Naive B cell (primary cell): Measurements from ENCODE around the gene NMB. TPM values are rescaled to one million over a fixed set of nuclear protein-coding genes. Genes with fewer than 3 reads are reported as not detected.
"Not testable (repeated sequence)": the region's sequence is repeated elsewhere in the genome, so short reads cannot be mapped to it uniquely, and the experiment has no call there.

Experiments
- ATAC-seq, 2 donors: fragments of 150-1000 bp; cut with Tn5 transposase; 2 replicates each; pipeline ENCODE4 v1.10.0; 2021; ENCODE audit warnings: low read depth in 2 of 2, mild to moderate bottlenecking in 2 of 2, moderate library complexity in 2 of 2
- DNase-seq: peaks from one replicate; pipeline ENCODE4 v3.0.0; 2022
- H3K27ac Mint-ChIP-seq, 6 donors: one replicate each; pipeline ENCODE4 v1.8.0; 2020 to 2022; ENCODE audit warnings: mild to moderate bottlenecking in 6 of 6, mixed read lengths in 6 of 6, moderate library complexity in 5 of 6, inconsistent platforms in 2 of 6
- H3K27me3 Mint-ChIP-seq, 3 donors: one replicate each; pipeline ENCODE4 v1.8.0; 2021 to 2022; ENCODE audit warnings: mixed read lengths in 3 of 3, mild to moderate bottlenecking in 1 of 3
- H3K36me3 Mint-ChIP-seq, 2 donors: one replicate each; pipeline ENCODE4 v1.8.0; 2020 to 2022; ENCODE audit warnings: mixed read lengths in 2 of 2, inconsistent platforms in 1 of 2, mild to moderate bottlenecking in 1 of 2
- H3K4me1 Mint-ChIP-seq, 3 donors: one replicate each; pipeline ENCODE4 v1.8.0; 2020 to 2022; ENCODE audit warnings: mixed read lengths in 3 of 3, inconsistent platforms in 1 of 3, mild to moderate bottlenecking in 1 of 3, moderate library complexity in 1 of 3
- H3K4me3 Mint-ChIP-seq, 8 donors: one replicate each; pipeline ENCODE4 v1.8.0; 2020 to 2022; ENCODE audit warnings: mild to moderate bottlenecking in 8 of 8, mixed read lengths in 8 of 8, moderate library complexity in 8 of 8, inconsistent platforms in 2 of 8
- H3K9me3 Mint-ChIP-seq, 7 donors: one replicate each; pipeline ENCODE4 v1.8.0; 2020 to 2022; ENCODE audit warnings: mixed read lengths in 7 of 7, mild to moderate bottlenecking in 5 of 7, inconsistent platforms in 2 of 7, moderate library complexity in 1 of 7
- polyA plus RNA-seq, 6 donors: library from polyadenylated mRNA; unstranded; fragments of 300-500 nt; fragmentation: Illumina TruSeq; gene quantifications; one replicate each; pipeline ENCODE4 v1.2.3, GENCODE V29; 2021; ENCODE audit warnings: low read depth in 6 of 6

NMB gene
- polyA plus RNA-seq, 6 donors from 2014 or later, result 3.1 to 8.2 (median 3.6) TPM

- H3K27ac Mint-ChIP-seq, result peak overlapping the region in 1 of 6 donors; percentile 24
- ATAC-seq (no peak), DNase-seq (no peak)
- H3K4me3 Mint-ChIP-seq, result no peak overlapping the region
- H3K9me3 Mint-ChIP-seq, result no peaks in the 10 kb centered on the region
- H3K36me3 Mint-ChIP-seq, result peaks cover 16 to 37% of the 10 kb centered on the region in 2 donors
- H3K27me3 Mint-ChIP-seq, result no peaks in the 10 kb centered on the region
- H3K4me1 Mint-ChIP-seq, result peaks cover 23 to 30% (median 27%) of the 10 kb centered on the region in 3 donors
Measured at GRCh38 chr15:84649706-84650105, 8.3 kb downstream of the NMB start.

GRCh38 chr15:84648539-84648938 lies 9.5 kb downstream of the NMB start:
- H3K36me3 Mint-ChIP-seq, result peaks cover 16 to 37% of the 10 kb centered on the region in 2 donors
- no peak for DNase-seq
- H3K9me3 Mint-ChIP-seq, result no peaks in the 10 kb centered on the region
- no peak overlapping the region for H3K4me3 Mint-ChIP-seq
- H3K4me1 Mint-ChIP-seq, result peaks cover 19 to 22% (median 22%) of the 10 kb centered on the region in 3 donors
- H3K27me3 Mint-ChIP-seq, result no peaks in the 10 kb centered on the region
- ATAC-seq, result no peak
- H3K27ac Mint-ChIP-seq, result peak overlapping the region in 1 of 6 donors; percentile 33

- Mint-ChIP-seq H3K4me3 (no peak overlapping the region), H3K9me3 (no peaks in the 10 kb centered on the region), H3K4me1 (peaks cover 25 to 26% (median 26%) of the 10 kb centered on the region in 3 donors), H3K27ac (peak overlapping the region in 3 of 6 donors; percentile 3 to 94 (median 32)), H3K36me3 (peaks cover 16 to 37% of the 10 kb centered on the region in 2 donors), H3K27me3 (no peaks in the 10 kb centered on the region)
- ATAC-seq (no peak), DNase-seq (no peak)
Measured at GRCh38 chr15:84647726-84648125, 10.3 kb downstream of the NMB start.

DNA sequence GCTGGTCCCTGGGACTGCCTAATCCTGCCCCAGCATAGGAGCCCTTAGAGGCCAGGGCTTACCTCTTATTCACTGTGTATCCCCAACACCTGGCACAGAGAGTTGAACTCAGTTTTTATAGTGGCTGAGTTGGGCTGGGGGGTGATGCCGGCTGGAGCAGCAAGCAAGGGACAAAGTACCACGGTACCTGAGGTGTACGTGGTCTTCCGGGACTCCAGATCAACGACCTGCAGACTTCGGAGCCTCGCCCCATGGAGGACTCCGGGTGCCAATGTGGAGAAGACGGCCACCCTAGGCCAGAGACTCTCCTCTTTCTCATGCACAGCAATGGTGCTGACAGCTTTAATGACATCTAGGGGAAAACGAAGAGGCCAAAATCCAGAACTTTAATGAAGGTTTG lies 12.0 kb downstream of the NMB start:
- H3K27me3 Mint-ChIP-seq, result no peaks in the 10 kb centered on the region
- ATAC-seq (no peak), DNase-seq (no peak)
- H3K9me3 Mint-ChIP-seq, result no peaks in the 10 kb centered on the region
- H3K27ac Mint-ChIP-seq, result peak overlapping the region in 2 of 6 donors; percentile 28 to 69
- H3K36me3 Mint-ChIP-seq, result peaks cover 17 to 28% of the 10 kb centered on the region in 2 donors
- H3K4me3 Mint-ChIP-seq, result no peak overlapping the region
- peaks cover 14 to 18% (median 16%) of the 10 kb centered on the region in 3 donors for H3K4me1 Mint-ChIP-seq

- Mint-ChIP-seq H3K27ac (peak overlapping the region in 2 of 6 donors; percentile 26 to 69), H3K9me3 (no peaks in the 10 kb centered on the region), H3K4me1 (peaks cover 14 to 18% (median 16%) of the 10 kb centered on the region in 3 donors), H3K4me3 (no peak overlapping the region), H3K36me3 (peaks cover 20 to 28% of the 10 kb centered on the region in 2 donors), H3K27me3 (no peaks in the 10 kb centered on the region)
- DNase-seq (no peak), ATAC-seq (no peak)
Measured at GRCh38 chr15:84645496-84645895, 12.5 kb downstream of the NMB start.

DNA sequence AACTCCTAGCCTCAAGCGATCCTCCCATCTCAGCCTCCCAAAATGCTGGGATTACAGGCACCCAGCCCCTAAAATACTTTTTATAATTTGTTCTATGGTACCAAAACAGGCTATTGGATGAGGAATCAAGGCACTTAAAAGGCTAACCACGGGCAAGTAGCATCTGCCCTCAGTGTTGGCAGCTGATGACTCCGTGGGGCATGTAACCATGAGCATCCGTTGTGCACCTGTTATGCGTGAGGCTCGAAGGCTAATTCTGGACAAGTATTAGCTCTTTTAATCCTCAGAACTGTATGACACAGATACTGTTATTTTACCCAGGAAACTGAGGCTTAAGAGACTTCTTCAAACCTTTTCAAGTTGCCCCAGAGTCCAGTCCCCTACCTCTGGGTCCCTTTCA lies 14.2 kb downstream of the NMB start:
- H3K9me3 Mint-ChIP-seq, result no peaks in the 10 kb centered on the region
- H3K36me3 Mint-ChIP-seq, result peaks cover 15 to 23% of the 10 kb centered on the region in 2 donors
- peak overlapping the region in 3 of 6 donors; percentile 26 to 56 (median 47) for H3K27ac Mint-ChIP-seq
- no peaks in the 10 kb centered on the region for H3K27me3 Mint-ChIP-seq
- ATAC-seq (no peak), DNase-seq (no peak)
- no peak overlapping the region for H3K4me3 Mint-ChIP-seq
- peaks cover 12 to 15% (median 14%) of the 10 kb centered on the region in 3 donors for H3K4me1 Mint-ChIP-seq

DNA sequence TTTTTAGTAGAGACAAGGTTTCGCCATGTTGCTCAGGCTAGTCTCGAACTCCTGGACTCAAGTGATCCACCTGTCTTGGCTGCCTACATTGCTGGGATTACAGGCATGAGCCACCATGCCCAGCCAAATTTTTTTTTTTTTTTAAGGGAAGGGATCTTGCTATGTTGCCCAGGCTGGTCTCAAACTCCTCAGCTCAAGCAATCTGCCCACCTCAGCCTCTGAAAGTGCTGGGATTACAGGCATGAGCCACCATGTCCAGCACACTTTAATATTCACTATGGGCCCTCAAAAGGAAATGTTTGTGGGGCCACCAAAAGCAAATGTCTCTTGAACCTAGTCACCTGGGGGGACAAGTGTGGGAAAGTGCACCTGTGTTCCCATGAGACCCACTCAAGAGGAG lies 15.4 kb downstream of the NMB start:
- Mint-ChIP-seq H3K4me3 (peak overlapping the region in 1 of 8 donors; percentile 4), H3K36me3 (peaks cover 15 to 20% of the 10 kb centered on the region in 2 donors), H3K4me1 (peaks cover 6 to 17% (median 7%) of the 10 kb centered on the region in 3 donors)
- not testable (repeated sequence) for H3K27me3 Mint-ChIP-seq, DNase-seq, H3K27ac Mint-ChIP-seq, ATAC-seq, H3K9me3 Mint-ChIP-seq

- DNase-seq, H3K27me3 Mint-ChIP-seq, H3K9me3 Mint-ChIP-seq, H3K4me3 Mint-ChIP-seq, ATAC-seq: not testable (repeated sequence)
- H3K27ac Mint-ChIP-seq, result peak overlapping the region in 1 of 6 donors; percentile 57
- H3K4me1 Mint-ChIP-seq, result peaks cover 6 to 17% (median 7%) of the 10 kb centered on the region in 3 donors
- H3K36me3 Mint-ChIP-seq, result peaks cover 14 to 22% of the 10 kb centered on the region in 2 donors
Measured at GRCh38 chr15:84641871-84642270, 16.1 kb downstream of the NMB start.

DNA sequence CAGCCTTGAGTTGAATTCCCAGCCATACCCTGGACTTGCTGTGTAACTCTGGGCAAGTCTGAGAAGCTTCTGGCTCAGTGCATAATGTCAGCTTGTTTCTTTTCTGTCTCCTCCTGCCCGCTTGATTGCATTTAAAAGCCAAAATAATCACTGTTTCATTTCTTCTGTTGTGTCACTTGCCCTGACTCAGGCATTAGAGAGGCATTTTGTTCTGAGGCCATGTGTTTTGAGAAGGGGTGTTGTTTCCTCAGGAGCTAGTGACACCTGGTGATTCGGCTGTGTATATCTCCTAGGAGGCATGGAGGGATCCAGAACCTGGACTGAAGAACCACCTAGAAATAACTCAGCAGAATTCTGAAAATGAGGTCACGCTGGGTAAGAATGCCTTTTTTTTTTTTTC lies 19.9 kb downstream of the NMB start:
- H3K27me3 Mint-ChIP-seq, result no peaks in the 10 kb centered on the region
- H3K9me3 Mint-ChIP-seq, result no peaks in the 10 kb centered on the region
- no peak for ATAC-seq
- H3K4me1 Mint-ChIP-seq, result peaks cover 20 to 26% (median 21%) of the 10 kb centered on the region in 3 donors
- no peak overlapping the region for H3K27ac Mint-ChIP-seq
- H3K4me3 Mint-ChIP-seq, result no peak overlapping the region
- no peak for DNase-seq
- H3K36me3 Mint-ChIP-seq, result peaks cover 0 to 11% of the 10 kb centered on the region in 2 donors

- ATAC-seq (no peak), DNase-seq (no peak)
- Mint-ChIP-seq H3K27ac (peak overlapping the region in 3 of 6 donors; percentile 73 to 88 (median 75)), H3K4me3 (peak overlapping the region; percentile 74 to 91 (median 84)), H3K36me3 (peaks cover 0 to 12% of the 10 kb centered on the region in 2 donors), H3K4me1 (peaks cover 33 to 39% (median 36%) of the 10 kb centered on the region in 3 donors), H3K27me3 (no peaks in the 10 kb centered on the region), H3K9me3 (no peaks in the 10 kb centered on the region)
Measured at GRCh38 chr15:84634228-84634837, 23.7 kb downstream of the NMB start.

- peaks cover 33 to 39% (median 36%) of the 10 kb centered on the region in 3 donors for H3K4me1 Mint-ChIP-seq
- H3K27ac Mint-ChIP-seq, result peak overlapping the region; percentile 22 to 96 (median 88)
- H3K9me3 Mint-ChIP-seq, result no peaks in the 10 kb centered on the region
- DNase-seq (peak; percentile 66), ATAC-seq (peak; percentile 54 to 58)
- H3K36me3 Mint-ChIP-seq, result peaks cover 0 to 12% of the 10 kb centered on the region in 2 donors
- H3K27me3 Mint-ChIP-seq, result no peaks in the 10 kb centered on the region
- H3K4me3 Mint-ChIP-seq, result peak overlapping the region; percentile 91 to 99 (median 97)
Measured at GRCh38 chr15:84633311-84634227, 24.4 kb downstream of the NMB start.

DNA sequence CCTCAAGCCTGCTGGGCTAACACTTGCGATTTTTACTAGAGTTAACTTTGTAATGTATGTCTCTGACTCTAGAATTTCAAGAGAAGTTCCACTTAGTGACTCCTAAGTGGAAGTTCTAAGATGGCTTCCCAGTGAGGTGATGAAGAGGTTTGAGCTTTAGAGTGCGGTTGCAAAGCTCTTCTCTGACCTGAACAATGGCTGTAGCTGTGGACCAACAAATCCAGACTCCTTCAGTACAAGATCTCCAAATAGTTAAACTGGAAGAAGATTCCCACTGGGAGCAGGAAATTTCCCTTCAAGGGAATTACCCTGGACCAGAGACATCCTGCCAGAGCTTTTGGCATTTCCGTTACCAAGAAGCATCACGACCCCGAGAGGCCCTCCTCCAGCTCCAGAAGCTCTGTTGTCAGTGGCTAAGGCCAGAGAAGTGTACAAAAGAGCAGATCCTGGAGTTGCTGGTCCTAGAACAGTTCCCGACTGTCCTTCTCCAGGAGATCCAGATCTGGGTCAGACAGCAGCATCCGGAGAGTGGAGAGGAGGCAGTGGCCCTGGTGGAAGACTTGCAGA lies 26.2 kb downstream of the NMB start:
- Mint-ChIP-seq H3K4me1 (peaks cover 33 to 39% (median 34%) of the 10 kb centered on the region in 3 donors), H3K36me3 (peaks cover 0 to 4% of the 10 kb centered on the region in 2 donors), H3K27ac (peak overlapping the region; percentile 94 to 97 (median 96)), H3K27me3 (no peaks in the 10 kb centered on the region), H3K9me3 (no peaks in the 10 kb centered on the region), H3K4me3 (peak overlapping the region; percentile 88 to 99 (median 96))
- no peak for ATAC-seq
- no peak for DNase-seq

GRCh38 chr15:84629033-84629432 lies 29.0 kb downstream of the NMB start:
- DNase-seq (no peak), ATAC-seq (no peak)
- peaks cover 8 to 9% of the 10 kb centered on the region in 2 donors for H3K36me3 Mint-ChIP-seq
- peaks cover 0 to 6% (median 0%) of the 10 kb centered on the region in 7 donors for H3K9me3 Mint-ChIP-seq
- H3K4me3 Mint-ChIP-seq, result peak overlapping the region in 3 of 8 donors; percentile 59 to 75 (median 70)
- peaks cover 19 to 24% (median 23%) of the 10 kb centered on the region in 3 donors for H3K4me1 Mint-ChIP-seq
- H3K27ac Mint-ChIP-seq, result peak overlapping the region in 1 of 6 donors; percentile 39
- H3K27me3 Mint-ChIP-seq, result no peaks in the 10 kb centered on the region
